GM12865 (cell line): ENCODE measurements around the gene SPON2.
A peak's percentile ranks its signal among the peaks of the same experiment; 100 is the strongest.

Source experiments
- DNase-seq: peaks from one replicate; pipeline ENCODE4 v3.0.0; 2010; ENCODE audit warnings: low read depth
- H3K4me3 ChIP-seq: 2 replicates; pipeline ENCODE4 v1.5.1; 2011; ENCODE audit warnings: mild to moderate bottlenecking, low read depth, low read length, control low read depth
- CTCF ChIP-seq: IDR thresholded peaks from 2 replicates; pipeline ENCODE4 v1.5.1; 2011; ENCODE audit warnings: low read length, control low read depth, low read depth, inconsistent platforms; ENCODE audit not compliant: insufficient read depth; ENCODE audit errors: missing control alignments

SPON2 gene

GRCh38 chr4:1172228-1172851, at the start of gene SPON2:
TSS of gene SPON2 (minus strand) at chr4:1172583.
- H3K4me3 ChIP-seq, result no peak within 1 kb of the TSS; the same call in none of the 2 replicates
- TF ChIP-seq CTCF, result no peak
- no peak for DNase-seq

- H3K4me3 ChIP-seq, result no peak overlapping the region
- no peak for DNase-seq
- no peak for TF ChIP-seq CTCF
Measured at GRCh38 chr4:1221155-1221870, 48.9 kb upstream of the SPON2 start.

- no peak for TF ChIP-seq CTCF
- no peak overlapping the region for H3K4me3 ChIP-seq
- DNase-seq, result no peak
Measured at GRCh38 chr4:1220566-1220965, 48.2 kb upstream of the SPON2 start.

- no peak for TF ChIP-seq CTCF
- peak overlapping the region; percentile 33 for H3K4me3 ChIP-seq
- DNase-seq, result no peak
Measured at GRCh38 chr4:1219566-1219950, 47.2 kb upstream of the SPON2 start.

- TF ChIP-seq CTCF, result no peak
- H3K4me3 ChIP-seq, result peak overlapping the region; percentile 41
- DNase-seq, result peak; percentile 93
Measured at GRCh38 chr4:1218634-1219565, 46.5 kb upstream of the SPON2 start.

- peak overlapping the region; percentile 28 for H3K4me3 ChIP-seq
- no peak for TF ChIP-seq CTCF
- no peak for DNase-seq
Measured at GRCh38 chr4:1217366-1217765, 45.0 kb upstream of the SPON2 start.
